SJSA1 (cell line): ENCODE measurements around the gene FERMT2. TPM values are rescaled to one million over a fixed set of nuclear protein-coding genes. Genes with fewer than 3 reads are reported as not detected.
A peak's percentile ranks its signal among the peaks of the same experiment; 100 is the strongest.

Experiments
- DNase-seq, 2 experiments: peaks; one replicate each; pipeline ENCODE4 v3.0.0-alpha.2; 2015 to 2020; ENCODE audit warnings: low spot score in 2 of 2, low read depth in 1 of 2
- H3K27ac ChIP-seq: fragments of 250-450 bp; sonication (Bioruptor Pico); 2 replicates; pipeline ENCODE4 v1.5.1; 2020; ENCODE audit warnings: mild to moderate bottlenecking, moderate library complexity
- H3K27me3 ChIP-seq: fragments of 250-450 bp; sonication (Bioruptor Pico); replicated peaks from 2 replicates; pipeline ENCODE4 v1.5.1; 2020; ENCODE audit warnings: mild to moderate bottlenecking, moderate library complexity
- H3K36me3 ChIP-seq: fragments of 250-450 bp; sonication (Bioruptor Pico); 2 replicates; pipeline ENCODE4 v1.5.1; 2020; ENCODE audit warnings: mild to moderate bottlenecking
- H3K4me1 ChIP-seq: fragments of 250-450 bp; sonication (Bioruptor Pico); replicated peaks from 2 replicates; pipeline ENCODE4 v1.6.1; 2021; ENCODE audit warnings: mild to moderate bottlenecking
- H3K4me3 ChIP-seq: fragments of 250-450 bp; sonication (Bioruptor Pico); 2 replicates; pipeline ENCODE4 v1.5.1; 2020; ENCODE audit warnings: mild to moderate bottlenecking
- H3K9me3 ChIP-seq: fragments of 250-450 bp; sonication (Bioruptor Pico); replicated peaks from 2 replicates; pipeline ENCODE4 v1.5.1; 2020; ENCODE audit warnings: mild to moderate bottlenecking
- total RNA-seq: library from RNA; depleted of rRNA; stranded (reverse); fragments of >200 nt; shearing (Covaris generic); gene quantifications from 2 replicates; pipeline ENCODE4 v1.2.3, GENCODE V29; 2014

FERMT2 gene
- total RNA-seq, 1 experiment from 2014 or later: 207 TPM

DNA sequence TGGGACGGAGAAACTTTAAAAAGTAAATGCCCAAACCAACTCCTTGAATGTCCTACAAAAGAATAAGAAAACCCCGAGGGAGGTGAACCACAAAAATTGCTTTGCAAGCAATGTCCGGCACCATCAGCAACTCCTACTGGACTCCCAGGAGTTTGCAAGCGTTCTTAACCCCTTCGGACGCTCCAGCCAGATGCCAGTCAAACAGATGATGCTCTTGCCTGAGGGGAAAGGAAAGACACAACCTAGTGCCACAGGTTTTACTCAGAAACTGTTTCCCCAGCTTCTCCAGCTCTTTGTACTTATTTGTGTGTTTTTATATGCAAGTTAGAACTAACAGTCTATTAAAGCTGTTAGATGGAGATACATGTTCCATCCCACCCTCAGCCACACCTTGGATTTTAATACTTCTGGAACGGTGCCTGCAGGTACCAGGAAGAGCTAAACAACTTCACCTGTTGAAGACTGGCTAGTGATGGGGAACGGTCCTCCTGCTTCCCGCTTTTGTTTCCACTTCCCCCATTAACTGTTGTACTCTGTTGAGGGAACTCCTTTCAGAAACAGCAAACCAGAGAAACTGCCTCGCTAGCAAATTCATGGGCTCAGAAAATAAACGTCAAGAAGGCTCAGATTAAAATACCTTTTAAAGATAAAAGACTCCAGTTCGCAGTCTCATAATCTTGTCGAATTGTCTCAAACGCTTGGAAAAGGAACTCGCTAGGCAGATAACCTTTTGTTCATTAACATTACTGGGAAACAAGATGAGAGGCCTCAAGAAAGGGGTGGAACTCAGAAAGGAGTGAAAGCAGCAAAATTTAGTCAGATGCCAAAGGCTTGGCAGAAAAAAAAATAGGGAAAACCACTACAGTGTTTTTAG lies 1.1 kb upstream of the FERMT2 start:
- H3K4me3 ChIP-seq: peak overlapping the region; percentile 99
- DNase-seq: peak; percentile 36 to 70
- H3K36me3 ChIP-seq: peaks cover 31% of the 10 kb centered on the region
- H3K27me3 ChIP-seq: no peaks in the 10 kb centered on the region
- H3K9me3 ChIP-seq: no peaks in the 10 kb centered on the region; the same call in 1 of the 2 replicates
- peak overlapping the region; percentile 94 for H3K27ac ChIP-seq
- peaks cover 26% of the 10 kb centered on the region for H3K4me1 ChIP-seq

DNA sequence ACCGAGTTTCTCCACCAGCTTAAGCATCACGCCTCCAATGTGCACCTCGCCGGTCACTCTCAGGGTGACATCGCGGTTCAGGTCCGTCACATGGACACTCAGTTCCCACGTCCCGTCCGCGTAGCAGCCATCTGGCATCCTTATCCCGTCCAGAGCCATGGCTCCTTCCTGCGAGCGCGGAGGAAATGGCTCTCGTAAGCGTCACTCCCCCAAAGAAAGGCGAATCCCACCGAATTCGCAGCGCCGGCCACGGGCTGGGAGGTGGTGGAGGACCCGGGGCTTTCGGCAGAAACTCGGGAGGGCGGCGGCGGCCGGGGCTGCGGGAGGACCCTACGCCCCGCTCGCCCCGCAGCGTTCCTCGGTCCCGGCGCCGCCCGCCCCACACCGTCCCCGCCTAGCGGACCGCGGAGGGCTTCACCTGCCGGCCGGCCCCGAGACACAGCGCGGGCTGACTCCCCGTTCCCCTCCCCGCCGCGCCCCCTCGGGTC lies 396 bp downstream of the FERMT2 start:
- DNase-seq: peak; percentile 48 to 50
- peaks cover 26% of the 10 kb centered on the region for H3K4me1 ChIP-seq
- H3K27ac ChIP-seq: peak overlapping the region; percentile 83
- peak overlapping the region; percentile 99 for H3K4me3 ChIP-seq
- H3K36me3 ChIP-seq: peaks cover 42% of the 10 kb centered on the region
- H3K27me3 ChIP-seq: no peaks in the 10 kb centered on the region
- H3K9me3 ChIP-seq: no peaks in the 10 kb centered on the region; the same call in 1 of the 2 replicates

GRCh38 chr14:52949711-52950409 lies 990 bp downstream of the FERMT2 start:
- H3K9me3 ChIP-seq: no peaks in the 10 kb centered on the region; the same call in 1 of the 2 replicates
- H3K27ac ChIP-seq: peak overlapping the region; percentile 6
- peak overlapping the region; percentile 99 for H3K4me3 ChIP-seq
- H3K4me1 ChIP-seq: peaks cover 23% of the 10 kb centered on the region
- no peaks in the 10 kb centered on the region for H3K27me3 ChIP-seq
- H3K36me3 ChIP-seq: peaks cover 44% of the 10 kb centered on the region
- DNase-seq: peak in 1 of 2 experiments; percentile 32

GRCh38 chr14:52949249-52949648 lies 1.6 kb downstream of the FERMT2 start:
- Histone ChIP-seq H3K36me3 (peaks cover 44% of the 10 kb centered on the region), H3K27me3 (no peaks in the 10 kb centered on the region), H3K4me3 (peak overlapping the region; percentile 99), H3K4me1 (peaks cover 17% of the 10 kb centered on the region), H3K27ac (peak overlapping the region; percentile 6; the same call in 1 of the 2 replicates), H3K9me3 (no peaks in the 10 kb centered on the region; the same call in 1 of the 2 replicates)
- no peak for DNase-seq

DNA sequence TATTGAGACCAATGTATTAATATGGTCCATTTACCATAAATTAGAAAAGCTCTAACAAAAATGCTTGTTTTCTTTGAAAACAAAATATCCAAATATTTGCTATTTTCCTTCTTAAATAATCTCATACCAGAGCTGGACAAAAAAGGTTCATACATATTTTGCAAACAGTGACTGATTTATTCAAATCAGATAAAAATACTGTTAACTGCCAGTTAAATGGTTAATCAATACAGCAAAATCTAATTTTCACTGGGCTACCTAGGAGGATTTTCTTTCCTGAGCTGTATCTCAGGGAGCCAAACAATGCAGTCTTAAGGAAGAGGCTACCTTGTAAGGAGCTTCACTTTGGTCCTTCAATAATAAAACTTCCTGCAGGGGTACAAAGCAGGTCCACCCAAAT lies 2.0 kb downstream of the FERMT2 start:
- Histone ChIP-seq H3K36me3 (peaks cover 44% of the 10 kb centered on the region), H3K27me3 (no peaks in the 10 kb centered on the region), H3K4me3 (peak overlapping the region; percentile 99), H3K4me1 (peaks cover 13% of the 10 kb centered on the region), H3K27ac (no peak overlapping the region), H3K9me3 (no peaks in the 10 kb centered on the region; the same call in 1 of the 2 replicates)
- DNase-seq: no peak

DNA sequence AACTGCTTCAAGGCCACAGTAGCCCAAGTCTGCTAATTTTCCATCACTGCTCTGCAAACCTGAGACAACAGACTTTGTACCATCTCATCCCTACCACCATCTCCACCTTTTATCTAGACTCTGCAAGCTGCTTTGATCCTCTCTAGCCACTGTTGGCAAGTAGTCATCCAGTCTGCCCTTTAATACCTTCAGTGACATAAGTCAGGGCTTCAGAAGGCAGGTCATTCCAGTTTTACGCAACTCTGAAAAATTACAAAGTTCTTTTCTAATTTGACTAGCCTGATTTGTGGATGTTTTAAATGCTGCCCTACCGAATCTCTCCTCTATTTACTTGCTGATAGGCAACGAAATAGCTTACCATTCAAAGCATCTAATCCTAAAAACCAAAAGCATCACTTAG lies 2.8 kb downstream of the FERMT2 start:
- H3K4me1 ChIP-seq: peaks cover 13% of the 10 kb centered on the region
- no peak for DNase-seq
- no peaks in the 10 kb centered on the region; the same call in 1 of the 2 replicates for H3K9me3 ChIP-seq
- peaks cover 49% of the 10 kb centered on the region for H3K36me3 ChIP-seq
- no peak overlapping the region for H3K27ac ChIP-seq
- H3K4me3 ChIP-seq: no peak overlapping the region
- H3K27me3 ChIP-seq: no peaks in the 10 kb centered on the region

GRCh38 chr14:52944254-52944653 lies 6.6 kb downstream of the FERMT2 start:
- no peaks in the 10 kb centered on the region for H3K9me3 ChIP-seq
- H3K27me3 ChIP-seq: no peaks in the 10 kb centered on the region
- H3K4me3 ChIP-seq: no peak overlapping the region

GRCh38 chr14:52939427-52939826 lies 11.4 kb downstream of the FERMT2 start:
- DNase-seq: no peak
- Histone ChIP-seq H3K4me3 (no peak overlapping the region), H3K9me3 (no peaks in the 10 kb centered on the region), H3K4me1 (no peaks in the 10 kb centered on the region), H3K27ac (no peak overlapping the region), H3K36me3 (peaks cover 51% of the 10 kb centered on the region), H3K27me3 (no peaks in the 10 kb centered on the region)

More at GRCh38 chr14:52944254-52944653, 6.6 kb downstream of the FERMT2 start:
- H3K27ac ChIP-seq: no peak overlapping the region
- peaks cover 58% of the 10 kb centered on the region for H3K36me3 ChIP-seq
- DNase-seq: no peak
- peaks cover 3% of the 10 kb centered on the region; the same call in 1 of the 2 replicates for H3K4me1 ChIP-seq

DNA sequence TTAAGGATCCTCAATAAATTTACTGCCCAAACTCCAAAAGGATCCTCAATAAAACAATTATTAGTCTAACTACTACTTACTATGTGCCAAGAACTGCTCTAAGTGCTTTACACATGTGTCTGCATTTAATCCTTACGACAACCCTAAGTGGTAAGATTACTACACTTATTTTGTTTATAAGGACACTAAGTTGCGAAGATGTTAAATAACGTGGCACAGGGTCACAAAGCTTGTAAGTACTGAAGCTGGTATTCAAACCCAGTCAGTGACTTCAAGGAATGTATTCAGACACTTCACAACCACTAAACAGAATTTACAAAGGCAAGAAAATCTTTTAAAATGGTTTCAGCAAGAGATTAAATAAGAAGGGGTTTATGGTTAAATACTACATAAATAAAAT lies 13.0 kb downstream of the FERMT2 start:
- no peak overlapping the region for H3K27ac ChIP-seq
- peaks cover 47% of the 10 kb centered on the region for H3K36me3 ChIP-seq
- H3K9me3 ChIP-seq: no peaks in the 10 kb centered on the region
- H3K4me1 ChIP-seq: no peaks in the 10 kb centered on the region
- H3K4me3 ChIP-seq: no peak overlapping the region
- no peaks in the 10 kb centered on the region for H3K27me3 ChIP-seq
- no peak for DNase-seq

GRCh38 chr14:52937306-52937705 lies 13.5 kb downstream of the FERMT2 start:
- Histone ChIP-seq H3K4me3 (no peak overlapping the region), H3K4me1 (no peaks in the 10 kb centered on the region), H3K27ac (no peak overlapping the region), H3K9me3 (no peaks in the 10 kb centered on the region), H3K27me3 (no peaks in the 10 kb centered on the region), H3K36me3 (peaks cover 42% of the 10 kb centered on the region)
- DNase-seq: no peak

- DNase-seq: no peak
- H3K9me3 ChIP-seq: no peaks in the 10 kb centered on the region
- H3K36me3 ChIP-seq: peaks cover 39% of the 10 kb centered on the region
- no peaks in the 10 kb centered on the region for H3K4me1 ChIP-seq
- no peak overlapping the region for H3K4me3 ChIP-seq
- H3K27me3 ChIP-seq: no peaks in the 10 kb centered on the region
- H3K27ac ChIP-seq: no peak overlapping the region
Observed at GRCh38 chr14:52936437-52936836, 14.4 kb downstream of the FERMT2 start.

DNA sequence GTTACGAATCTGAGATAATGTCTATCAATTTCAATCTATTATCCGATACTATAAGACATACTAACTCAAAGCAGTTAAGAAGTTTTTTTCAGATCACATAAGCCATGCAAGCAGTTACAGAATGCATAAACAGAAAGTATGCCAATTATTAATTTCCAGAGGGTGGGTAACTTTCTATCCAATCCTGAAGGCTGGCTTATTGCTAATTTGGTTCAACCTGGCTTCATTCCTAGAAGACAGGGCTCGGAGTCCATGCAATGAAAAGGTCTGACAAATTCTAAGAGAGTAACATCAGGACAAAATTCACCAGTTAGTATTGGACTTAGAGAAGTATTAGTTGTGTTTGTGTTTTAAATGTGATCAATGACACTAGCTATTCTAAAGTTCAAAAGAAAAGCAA lies 15.0 kb downstream of the FERMT2 start:
- H3K4me3 ChIP-seq: no peak overlapping the region
- H3K27me3 ChIP-seq: no peaks in the 10 kb centered on the region
- H3K9me3 ChIP-seq: no peaks in the 10 kb centered on the region
- peaks cover 39% of the 10 kb centered on the region for H3K36me3 ChIP-seq
- DNase-seq: no peak
- H3K4me1 ChIP-seq: no peaks in the 10 kb centered on the region
- no peak overlapping the region for H3K27ac ChIP-seq

GRCh38 chr14:52934762-52935161 lies 16.1 kb downstream of the FERMT2 start:
- no peaks in the 10 kb centered on the region for H3K27me3 ChIP-seq
- peaks cover 34% of the 10 kb centered on the region for H3K36me3 ChIP-seq
- H3K4me3 ChIP-seq: no peak overlapping the region
- DNase-seq: no peak
- H3K27ac ChIP-seq: no peak overlapping the region
- peaks cover 6% of the 10 kb centered on the region; the same call in 1 of the 2 replicates for H3K4me1 ChIP-seq
- no peaks in the 10 kb centered on the region for H3K9me3 ChIP-seq
